NCI-H2196 (cell line): ENCODE results near the gene C12orf42.

Source experiments
- DNase-seq: peaks from one replicate; lab custom pipeline; 2025; ENCODE audit not compliant: unreplicated experiment; lab: John Stamatoyannopoulos, UW

C12orf42 gene

GRCh38 chr12:103273645-103274044, 222.1 kb downstream of the C12orf42 start:
- DNase-seq: peak; percentile 48

GRCh38 chr12:103272949-103273348, 222.8 kb downstream of the C12orf42 start:
- no peak for DNase-seq

- DNase-seq: peak; percentile 49
Observed at GRCh38 chr12:103269946-103270345, 225.8 kb downstream of the C12orf42 start.

DNA sequence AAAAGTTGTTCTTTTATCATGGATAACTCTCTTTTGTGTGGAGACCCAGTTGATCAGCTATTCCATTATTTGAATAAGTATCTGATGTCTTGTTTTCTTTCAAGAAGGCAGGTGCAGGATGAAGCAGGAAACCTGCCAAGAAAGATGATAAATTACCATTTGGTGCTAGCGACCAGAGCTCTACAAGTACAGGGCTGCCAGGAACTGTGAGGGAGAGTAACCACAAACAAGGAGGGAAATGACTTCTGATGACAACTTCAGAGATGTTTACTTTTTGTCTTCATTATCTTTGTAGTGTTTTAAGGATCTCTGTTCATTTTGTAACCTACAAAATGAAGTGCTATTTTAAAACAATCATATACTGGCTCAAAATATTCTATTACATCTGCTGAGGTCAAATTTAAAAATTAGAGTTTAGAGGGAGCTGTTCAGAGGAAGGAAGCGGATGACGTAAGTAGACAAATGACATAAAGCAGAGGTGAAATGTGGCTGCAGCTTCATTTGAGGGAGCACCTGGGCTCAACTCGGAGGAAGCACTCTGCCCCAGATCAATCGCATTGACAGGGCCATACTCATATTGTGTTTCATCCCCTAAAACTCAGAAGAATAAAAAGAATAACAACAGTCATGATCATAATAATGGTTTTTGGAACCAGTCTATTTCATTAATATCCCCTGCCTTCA, 226.8 kb downstream of the C12orf42 start:
- peak; percentile 89 for DNase-seq

- DNase-seq: no peak
Observed at GRCh38 chr12:103257763-103258162, 238.0 kb downstream of the C12orf42 start.
